Measurements from ENCODE around the gene GNG5. TPM values are rescaled to one million over a fixed set of nuclear protein-coding genes. Genes with fewer than 3 reads are reported as not detected.

The GNG5 gene
- total and polyA plus RNA-seq, 12 donors = 34.0 to 172 (median 73.1) TPM

GRCh38 chr1:84540759-84541158, 34.4 kb upstream of the GNG5 start:
- TF ChIP-seq POLR2A (IDR thresholded peaks at IDR 0.05) (no peak), CTCF (IDR thresholded peaks at IDR 0.05) (no peak)
- Histone ChIP-seq H3K36me3 (replicated peaks in 1 of 2) (no peaks in the 10 kb centered on the region), H3K9me3 (replicated peaks in 1 of 3) (peaks cover 0 to 7% (median 0%) of the 10 kb centered on the region in 3 donors), H3K4me1 (replicated peaks in 1 of 2) (no peaks in the 10 kb centered on the region), H3K27ac (no peak overlapping the region), H3K27me3 (no peaks in the 10 kb centered on the region), H3K4me3 (no peak overlapping the region)
- intact Hi-C loops (cut with DNase I) = no loop called here
- WGBS, 4 donors = 35 to 62% (median 46%) methylated on average over 1 of the region's 1 CpG
- DNase-seq = no peak

DNA sequence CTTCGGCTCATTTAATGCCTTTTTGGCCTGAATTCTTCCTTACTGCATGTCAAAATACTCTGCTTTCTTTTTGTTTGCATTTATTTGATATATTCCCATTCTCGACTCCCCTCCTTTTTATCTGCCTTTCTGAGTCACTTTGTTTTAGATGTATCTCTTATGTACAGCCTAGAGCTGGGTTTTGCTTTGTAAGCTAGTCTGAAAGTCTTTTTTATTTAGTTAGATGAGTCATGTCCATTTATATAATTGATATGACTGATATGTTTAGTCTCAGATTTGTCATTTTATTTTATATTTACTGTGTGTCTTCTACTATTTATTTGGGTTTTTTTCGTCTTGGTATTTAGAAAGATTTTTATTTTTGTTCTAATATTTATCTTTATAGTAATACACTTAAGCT, 33.6 kb upstream of the GNG5 start:
- no peaks in the 10 kb centered on the region for H3K36me3 ChIP-seq (replicated peaks in 1 of 2)
- TF ChIP-seq CTCF (IDR thresholded peaks at IDR 0.05) (no peak), POLR2A (IDR thresholded peaks at IDR 0.05) (no peak)
- intact Hi-C loops (cut with DNase I) = no loop called here
- WGBS, 4 donors = 85 to 94% (median 90%) methylated on average over 3 of the region's 3 CpGs
- H3K9me3 ChIP-seq (replicated peaks in 1 of 3) = peaks cover 0 to 7% (median 0%) of the 10 kb centered on the region in 3 donors
- no peak overlapping the region for H3K27ac ChIP-seq
- H3K27me3 ChIP-seq = no peaks in the 10 kb centered on the region
- no peaks in the 10 kb centered on the region for H3K4me1 ChIP-seq (replicated peaks in 1 of 2)
- no peak overlapping the region for H3K4me3 ChIP-seq
- DNase-seq = no peak

- no peak overlapping the region for H3K27ac ChIP-seq
- TF ChIP-seq POLR2A (IDR thresholded peaks at IDR 0.05) = no peak
- no peak for TF ChIP-seq CTCF (IDR thresholded peaks at IDR 0.05)
- no peaks in the 10 kb centered on the region for H3K4me1 ChIP-seq (replicated peaks in 1 of 2)
- intact Hi-C loops (cut with DNase I) = no loop called here
- DNase-seq = no peak
- no peaks in the 10 kb centered on the region for H3K27me3 ChIP-seq
- no peak overlapping the region for H3K4me3 ChIP-seq
- H3K36me3 ChIP-seq (replicated peaks in 1 of 2) = no peaks in the 10 kb centered on the region
- H3K9me3 ChIP-seq (replicated peaks in 1 of 3) = peaks cover 0 to 7% (median 0%) of the 10 kb centered on the region in 3 donors
Observed at GRCh38 chr1:84538599-84538998, 32.2 kb upstream of the GNG5 start.

- Histone ChIP-seq H3K4me3 (no peak overlapping the region), H3K27ac (no peak overlapping the region), H3K4me1 (replicated peaks in 1 of 2) (no peaks in the 10 kb centered on the region), H3K9me3 (replicated peaks in 1 of 3) (no peaks in the 10 kb centered on the region), H3K27me3 (no peaks in the 10 kb centered on the region), H3K36me3 (replicated peaks in 1 of 2) (no peaks in the 10 kb centered on the region)
- 91 to 100% (median 96%) methylated on average over 1 of the region's 1 CpG for WGBS, 4 donors
- intact Hi-C loops (cut with DNase I) = no loop called here
- DNase-seq = no peak
- no peak for TF ChIP-seq POLR2A (IDR thresholded peaks at IDR 0.05)
- TF ChIP-seq CTCF (IDR thresholded peaks at IDR 0.05) = no peak
Observed at GRCh38 chr1:84525779-84526178, 19.4 kb upstream of the GNG5 start.

Measured in adrenal gland (tissue), 12 donors.